ENCODE data around the gene MRPL48.

DNA sequence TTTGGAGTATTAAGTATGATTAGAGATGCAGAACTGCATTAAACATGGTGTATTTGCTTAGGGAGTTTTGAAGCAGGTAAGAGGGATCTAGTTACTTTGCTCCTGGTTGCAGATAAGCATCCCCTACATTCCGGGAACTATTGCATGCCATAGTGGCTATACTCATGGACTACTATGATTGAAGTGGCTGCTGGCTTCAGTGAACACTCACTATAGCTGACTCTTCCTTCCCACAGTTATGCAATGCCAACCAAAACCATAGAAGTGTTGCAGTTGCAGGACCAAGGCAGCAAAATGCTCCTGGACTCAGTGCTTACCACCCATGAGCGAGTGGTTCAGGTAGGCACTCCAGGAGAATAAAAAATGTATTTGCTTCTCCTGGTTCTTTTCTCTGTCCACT lies 72.0 kb downstream of the MRPL48 start:
- TF ChIP-seq POLR2A (IDR thresholded peaks at IDR 0.05; ENCODE audit: low read depth, low read length) (no peak), TAF1 (IDR thresholded peaks at IDR 0.05; ENCODE audit: borderline replicate concordance, low read depth, low read length) (no peak)

Data from GM12892 (cell line).